ENCODE data around the gene CBFA2T3.

CBFA2T3 gene

GRCh38 chr16:88915639-88916327, 61.2 kb downstream of the CBFA2T3 start:
- H3K9ac ChIP-seq (ENCODE audit: insufficient read length, low read depth) = no peak overlapping the region
- no peaks in the 10 kb centered on the region for H3K27me3 ChIP-seq (ENCODE audit: insufficient read depth, insufficient read length)
- TF ChIP-seq ZNF274 (IDR thresholded peaks at IDR 0.05; ENCODE audit: low read depth, low read length) (no peak), SUZ12 (IDR thresholded peaks at IDR 0.05; ENCODE audit: extremely low read depth, insufficient read depth, insufficient read length) (no peak), YY1 (IDR thresholded peaks at IDR 0.05; ENCODE audit: insufficient read depth, insufficient read length) (no peak)
- no peak for DNase-seq (ENCODE audit: low read depth, low spot score)
- peaks cover 25% of the 10 kb centered on the region for H3K9me3 ChIP-seq (ENCODE audit: insufficient read depth, low read length)
- H3K4me3 ChIP-seq (ENCODE audit: insufficient read length, low read depth) = no peak overlapping the region
- peaks cover 33% of the 10 kb centered on the region for H3K4me1 ChIP-seq (ENCODE audit: insufficient read depth, insufficient read length)
- H3K36me3 ChIP-seq (ENCODE audit: insufficient read depth, insufficient read length, low read length) = no peaks in the 10 kb centered on the region

GRCh38 chr16:88914750-88915368, 62.1 kb downstream of the CBFA2T3 start:
- Histone ChIP-seq H3K9me3 (ENCODE audit: insufficient read depth, low read length) (peaks cover 23% of the 10 kb centered on the region), H3K9ac (ENCODE audit: insufficient read length, low read depth) (peak overlapping the region; percentile 37), H3K4me1 (ENCODE audit: insufficient read depth, insufficient read length) (peaks cover 36% of the 10 kb centered on the region), H3K27me3 (ENCODE audit: insufficient read depth, insufficient read length) (no peaks in the 10 kb centered on the region), H3K36me3 (ENCODE audit: insufficient read depth, insufficient read length, low read length) (no peaks in the 10 kb centered on the region), H3K4me3 (ENCODE audit: insufficient read length, low read depth) (no peak overlapping the region)
- DNase-seq (ENCODE audit: low read depth, low spot score) = no peak
- TF ChIP-seq SUZ12 (IDR thresholded peaks at IDR 0.05; ENCODE audit: extremely low read depth, insufficient read depth, insufficient read length) (no peak), ZNF274 (IDR thresholded peaks at IDR 0.05; ENCODE audit: low read depth, low read length) (no peak), YY1 (IDR thresholded peaks at IDR 0.05; ENCODE audit: insufficient read depth, insufficient read length) (no peak)

GRCh38 chr16:88913870-88914269, 63.1 kb downstream of the CBFA2T3 start:
- H3K27me3 ChIP-seq (ENCODE audit: insufficient read depth, insufficient read length) = no peaks in the 10 kb centered on the region
- no peak for TF ChIP-seq SUZ12 (IDR thresholded peaks at IDR 0.05; ENCODE audit: extremely low read depth, insufficient read depth, insufficient read length)
- no peak for TF ChIP-seq ZNF274 (IDR thresholded peaks at IDR 0.05; ENCODE audit: low read depth, low read length)
- TF ChIP-seq YY1 (IDR thresholded peaks at IDR 0.05; ENCODE audit: insufficient read depth, insufficient read length) = no peak
- H3K9me3 ChIP-seq (ENCODE audit: insufficient read depth, low read length) = peaks cover 14% of the 10 kb centered on the region
- peaks cover 36% of the 10 kb centered on the region for H3K4me1 ChIP-seq (ENCODE audit: insufficient read depth, insufficient read length)
- no peaks in the 10 kb centered on the region for H3K36me3 ChIP-seq (ENCODE audit: insufficient read depth, insufficient read length, low read length)
- H3K9ac ChIP-seq (ENCODE audit: insufficient read length, low read depth) = no peak overlapping the region
- DNase-seq (ENCODE audit: low read depth, low spot score) = no peak
- H3K4me3 ChIP-seq (ENCODE audit: insufficient read length, low read depth) = no peak overlapping the region

GRCh38 chr16:88913001-88913612, 63.9 kb downstream of the CBFA2T3 start:
- no peak for TF ChIP-seq ZNF274 (IDR thresholded peaks at IDR 0.05; ENCODE audit: low read depth, low read length)
- TF ChIP-seq SUZ12 (IDR thresholded peaks at IDR 0.05; ENCODE audit: extremely low read depth, insufficient read depth, insufficient read length) = no peak
- TF ChIP-seq YY1 (IDR thresholded peaks at IDR 0.05; ENCODE audit: insufficient read depth, insufficient read length) = no peak
- no peak for DNase-seq (ENCODE audit: low read depth, low spot score)
- Histone ChIP-seq H3K36me3 (ENCODE audit: insufficient read depth, insufficient read length, low read length) (no peaks in the 10 kb centered on the region), H3K4me1 (ENCODE audit: insufficient read depth, insufficient read length) (peaks cover 36% of the 10 kb centered on the region), H3K9me3 (ENCODE audit: insufficient read depth, low read length) (peaks cover 6% of the 10 kb centered on the region; the same call in 1 of the 2 replicates), H3K9ac (ENCODE audit: insufficient read length, low read depth) (peak overlapping the region; percentile 58), H3K27me3 (ENCODE audit: insufficient read depth, insufficient read length) (no peaks in the 10 kb centered on the region), H3K4me3 (ENCODE audit: insufficient read length, low read depth) (no peak overlapping the region)

- Histone ChIP-seq H3K36me3 (ENCODE audit: insufficient read depth, insufficient read length, low read length) (no peaks in the 10 kb centered on the region), H3K4me1 (ENCODE audit: insufficient read depth, insufficient read length) (peaks cover 33% of the 10 kb centered on the region), H3K4me3 (ENCODE audit: insufficient read length, low read depth) (no peak overlapping the region), H3K9ac (ENCODE audit: insufficient read length, low read depth) (peak overlapping the region; percentile 58), H3K27me3 (ENCODE audit: insufficient read depth, insufficient read length) (no peaks in the 10 kb centered on the region), H3K9me3 (ENCODE audit: insufficient read depth, low read length) (peaks cover 5% of the 10 kb centered on the region; the same call in 1 of the 2 replicates)
- TF ChIP-seq YY1 (IDR thresholded peaks at IDR 0.05; ENCODE audit: insufficient read depth, insufficient read length) (no peak), ZNF274 (IDR thresholded peaks at IDR 0.05; ENCODE audit: low read depth, low read length) (no peak), SUZ12 (IDR thresholded peaks at IDR 0.05; ENCODE audit: extremely low read depth, insufficient read depth, insufficient read length) (no peak)
- no peak for DNase-seq (ENCODE audit: low read depth, low spot score)
These were observed 64.5 kb downstream of the CBFA2T3 start for GRCh38 chr16:88912556-88912955.

GRCh38 chr16:88911946-88912310, 65.1 kb downstream of the CBFA2T3 start:
- no peak overlapping the region for H3K4me3 ChIP-seq (ENCODE audit: insufficient read length, low read depth)
- H3K9me3 ChIP-seq (ENCODE audit: insufficient read depth, low read length) = peaks cover 5% of the 10 kb centered on the region; the same call in 1 of the 2 replicates
- H3K9ac ChIP-seq (ENCODE audit: insufficient read length, low read depth) = no peak overlapping the region
- TF ChIP-seq ZNF274 (IDR thresholded peaks at IDR 0.05; ENCODE audit: low read depth, low read length) = no peak
- no peak for TF ChIP-seq YY1 (IDR thresholded peaks at IDR 0.05; ENCODE audit: insufficient read depth, insufficient read length)
- no peak for TF ChIP-seq SUZ12 (IDR thresholded peaks at IDR 0.05; ENCODE audit: extremely low read depth, insufficient read depth, insufficient read length)
- H3K27me3 ChIP-seq (ENCODE audit: insufficient read depth, insufficient read length) = no peaks in the 10 kb centered on the region
- H3K36me3 ChIP-seq (ENCODE audit: insufficient read depth, insufficient read length, low read length) = no peaks in the 10 kb centered on the region
- peaks cover 29% of the 10 kb centered on the region for H3K4me1 ChIP-seq (ENCODE audit: insufficient read depth, insufficient read length)
- no peak for DNase-seq (ENCODE audit: low read depth, low spot score)
